ENCODE results near the gene RAB37.

The RAB37 gene

GRCh38 chr17:74750327-74751069 is 13.4 kb downstream of the RAB37 start:
- TF ChIP-seq CTCF (IDR thresholded peaks at IDR 0.05; ENCODE audit: low read depth, low read length) = no peak
- peak overlapping the region; percentile 82 for H3K4me3 ChIP-seq (ENCODE audit: low read depth, low read length)

GRCh38 chr17:74752415-74752814 is 15.4 kb downstream of the RAB37 start:
- no peak overlapping the region for H3K4me3 ChIP-seq (ENCODE audit: low read depth, low read length)
- TF ChIP-seq CTCF (IDR thresholded peaks at IDR 0.05; ENCODE audit: low read depth, low read length) = no peak

- no peak for TF ChIP-seq CTCF (IDR thresholded peaks at IDR 0.05; ENCODE audit: low read depth, low read length)
- no peak overlapping the region for H3K4me3 ChIP-seq (ENCODE audit: low read depth, low read length)
Measured at GRCh38 chr17:74752822-74753401, 15.9 kb downstream of the RAB37 start.

- no peak overlapping the region for H3K4me3 ChIP-seq (ENCODE audit: low read depth, low read length)
- no peak for TF ChIP-seq CTCF (IDR thresholded peaks at IDR 0.05; ENCODE audit: low read depth, low read length)
Measured at GRCh38 chr17:74754832-74755231, 17.8 kb downstream of the RAB37 start.

GRCh38 chr17:74755533-74755932 is 18.5 kb downstream of the RAB37 start:
- H3K4me3 ChIP-seq (ENCODE audit: low read depth, low read length) = no peak overlapping the region
- no peak for TF ChIP-seq CTCF (IDR thresholded peaks at IDR 0.05; ENCODE audit: low read depth, low read length)

- no peak overlapping the region for H3K4me3 ChIP-seq (ENCODE audit: low read depth, low read length)
- TF ChIP-seq CTCF (IDR thresholded peaks at IDR 0.05; ENCODE audit: low read depth, low read length) = no peak
Measured at GRCh38 chr17:74756891-74757290, 19.8 kb downstream of the RAB37 start.

- TF ChIP-seq CTCF (IDR thresholded peaks at IDR 0.05; ENCODE audit: low read depth, low read length) = no peak
- no peak overlapping the region for H3K4me3 ChIP-seq (ENCODE audit: low read depth, low read length)
Measured at GRCh38 chr17:74757502-74757901, 20.4 kb downstream of the RAB37 start.

Measured in WI38 (cell line).